ENCODE results near the gene ABI1.

- TF ChIP-seq POLR2A (IDR thresholded peaks at IDR 0.05) (no peak), CTCF (IDR thresholded peaks at IDR 0.05) (no peak)
These were observed 161.8 kb downstream of the ABI1 start for GRCh38 chr10:26698909-26699308.

All from testis (tissue), 2 donors.